GM18511 (cell line): ENCODE measurements around the gene EVPLL.
"Not testable (repeated sequence)": the region's sequence is repeated elsewhere in the genome, so short reads cannot be mapped to it uniquely, and the experiment has no call there.

Experiments used
- ATAC-seq: cut with Tn5 transposase; IDR thresholded peaks from one replicate; pipeline ENCODE4 v1.9.1; 2021; ENCODE audit warnings: mild to moderate bottlenecking, moderate library complexity; ENCODE audit not compliant: unreplicated experiment

Gene EVPLL

GRCh38 chr17:18377437-18378204, at the start of gene EVPLL:
Gene EVPLL (plus strand): TSS chr17:18377778. CDS start chr17:18380938, 3,160 bp downstream.
- ATAC-seq: no peak

- ATAC-seq: no peak
Measured at GRCh38 chr17:18328643-18329204, 48.9 kb upstream of the EVPLL start.

- ATAC-seq: no peak
Measured at GRCh38 chr17:18331879-18332278, 45.7 kb upstream of the EVPLL start.

- ATAC-seq: no peak
Measured at GRCh38 chr17:18332909-18333489, 44.6 kb upstream of the EVPLL start.

GRCh38 chr17:18338158-18338557, 39.4 kb upstream of the EVPLL start:
- not testable (repeated sequence) for ATAC-seq

- ATAC-seq: no peak
Measured at GRCh38 chr17:18339933-18340332, 37.6 kb upstream of the EVPLL start.

GRCh38 chr17:18344021-18344420, 33.6 kb upstream of the EVPLL start:
- ATAC-seq: no peak

- ATAC-seq: no peak
Measured at GRCh38 chr17:18353541-18353940, 24.0 kb upstream of the EVPLL start.

GRCh38 chr17:18356624-18357023, 21.0 kb upstream of the EVPLL start:
- ATAC-seq: no peak

- no peak for ATAC-seq
Measured at GRCh38 chr17:18360518-18360917, 17.1 kb upstream of the EVPLL start.

- no peak for ATAC-seq
Measured at GRCh38 chr17:18361837-18362697, 15.5 kb upstream of the EVPLL start.

GRCh38 chr17:18362698-18363100, 14.9 kb upstream of the EVPLL start:
- peak; percentile 13 for ATAC-seq

GRCh38 chr17:18363101-18364049, 14.2 kb upstream of the EVPLL start, which contains the start of gene SHMT1:
Gene SHMT1 (minus strand): TSS chr17:18363550. CDS start chr17:18355981, 7,569 bp downstream.
- peak; percentile 97 for ATAC-seq

GRCh38 chr17:18364166-18364565, 13.4 kb upstream of the EVPLL start:
- no peak for ATAC-seq

- no peak for ATAC-seq
Measured at GRCh38 chr17:18368946-18369345, 8.6 kb upstream of the EVPLL start.

- no peak for ATAC-seq
Measured at GRCh38 chr17:18370761-18371160, 6.8 kb upstream of the EVPLL start.

GRCh38 chr17:18371455-18371854, 6.1 kb upstream of the EVPLL start:
- ATAC-seq: no peak

GRCh38 chr17:18373181-18373580, 4.4 kb upstream of the EVPLL start:
- ATAC-seq: not testable (repeated sequence)

GRCh38 chr17:18374216-18374615, 3.4 kb upstream of the EVPLL start:
- no peak for ATAC-seq

- ATAC-seq: no peak
Measured at GRCh38 chr17:18378205-18378505, 577 bp downstream of the EVPLL start.
